Measurements from ENCODE around the gene UGP2.

The UGP2 gene

GRCh38 chr2:63861220-63861822 is 19.6 kb downstream of the UGP2 start:
- TF ChIP-seq NFRKB (IDR thresholded peaks at IDR 0.05) (no peak), LEF1 (IDR thresholded peaks at IDR 0.05; ENCODE audit: borderline replicate concordance) (no peak), CTBP1 (IDR thresholded peaks at IDR 0.05; ENCODE audit: borderline replicate concordance) (no peak), ARNT (IDR thresholded peaks at IDR 0.05) (no peak), ZNF384 (IDR thresholded peaks at IDR 0.05) (no peak), FOXA1 (IDR thresholded peaks at IDR 0.05) (no peak), FOXK2 (IDR thresholded peaks at IDR 0.05) (no peak), BHLHE40 (IDR thresholded peaks at IDR 0.05; ENCODE audit: borderline replicate concordance) (no peak), ELF4 (IDR thresholded peaks at IDR 0.05) (no peak), SUZ12 (IDR thresholded peaks at IDR 0.05) (no peak), HDGF (IDR thresholded peaks at IDR 0.05; ENCODE audit: borderline replicate concordance) (no peak), FOXM1 (IDR thresholded peaks at IDR 0.05; ENCODE audit: borderline replicate concordance) (no peak), L3MBTL2 (conservative IDR thresholded peaks at IDR 0.05) (no peak), PKNOX1 (IDR thresholded peaks at IDR 0.05) (no peak), SP1 (IDR thresholded peaks at IDR 0.05) (no peak), TARDBP (IDR thresholded peaks at IDR 0.05) (no peak)
- CTCF ChIA-PET = interaction anchor here (0.5 to 2.3 kb wide), 10 partner anchors 9 to 427 kb away, joined by 3 to 18 read pairs (median 4); no protein-coding TSS in a partner anchor
- DNase-seq (ENCODE audit: extremely low spot score) = peak; percentile 39
- POLR2A ChIA-PET = interaction anchor here (1.1 to 1.5 kb wide), 2 partner anchors 20 to 163 kb away, joined by 3 to 6 read pairs; partner anchors contain the start of gene UGP2

- no peak for DNase-seq (ENCODE audit: extremely low spot score)
- no peak for TF ChIP-seq FOXM1 (IDR thresholded peaks at IDR 0.05; ENCODE audit: borderline replicate concordance)
- no peak for TF ChIP-seq LEF1 (IDR thresholded peaks at IDR 0.05; ENCODE audit: borderline replicate concordance)
- no peak for TF ChIP-seq NFRKB (IDR thresholded peaks at IDR 0.05)
- no peak for TF ChIP-seq FOXK2 (IDR thresholded peaks at IDR 0.05)
- TF ChIP-seq HDGF (IDR thresholded peaks at IDR 0.05; ENCODE audit: borderline replicate concordance) = no peak
- TF ChIP-seq FOXA1 (IDR thresholded peaks at IDR 0.05) = no peak
- no peak for TF ChIP-seq SUZ12 (IDR thresholded peaks at IDR 0.05)
- TF ChIP-seq PKNOX1 (IDR thresholded peaks at IDR 0.05) = no peak
- no peak for TF ChIP-seq ELF4 (IDR thresholded peaks at IDR 0.05)
- TF ChIP-seq CTBP1 (IDR thresholded peaks at IDR 0.05; ENCODE audit: borderline replicate concordance) = no peak
- no peak for TF ChIP-seq SP1 (IDR thresholded peaks at IDR 0.05)
- TF ChIP-seq BHLHE40 (IDR thresholded peaks at IDR 0.05; ENCODE audit: borderline replicate concordance) = no peak
- no peak for TF ChIP-seq L3MBTL2 (conservative IDR thresholded peaks at IDR 0.05)
- no peak for TF ChIP-seq TARDBP (IDR thresholded peaks at IDR 0.05)
- POLR2A ChIA-PET = no interaction called here
- CTCF ChIA-PET = no interaction called here
Observed at GRCh38 chr2:63862806-63863205, 21.1 kb downstream of the UGP2 start.

- ChIA-PET POLR2A (no interaction called here), CTCF (no interaction called here)
- DNase-seq (ENCODE audit: extremely low spot score) = no peak
- TF ChIP-seq ARNT (IDR thresholded peaks at IDR 0.05) (no peak), L3MBTL2 (conservative IDR thresholded peaks at IDR 0.05) (no peak), CTBP1 (IDR thresholded peaks at IDR 0.05; ENCODE audit: borderline replicate concordance) (no peak), ELF4 (IDR thresholded peaks at IDR 0.05) (no peak), BHLHE40 (IDR thresholded peaks at IDR 0.05; ENCODE audit: borderline replicate concordance) (no peak), PKNOX1 (IDR thresholded peaks at IDR 0.05) (no peak), FOXA1 (IDR thresholded peaks at IDR 0.05) (no peak), ZNF384 (IDR thresholded peaks at IDR 0.05) (no peak)
Observed at GRCh38 chr2:63863707-63864106, 22.0 kb downstream of the UGP2 start.

GRCh38 chr2:63865159-63865799 is 23.6 kb downstream of the UGP2 start:
- DNase-seq (ENCODE audit: extremely low spot score) = no peak
- POLR2A ChIA-PET = no interaction called here
- CTCF ChIA-PET = no interaction called here

GRCh38 chr2:63866009-63866709 is 24.5 kb downstream of the UGP2 start:
- no peak for DNase-seq (ENCODE audit: extremely low spot score)
- POLR2A ChIA-PET = no interaction called here
- CTCF ChIA-PET = interaction anchor here (0.6 to 1.0 kb wide), 3 partner anchors 24 to 167 kb away, joined by 3 read pairs; no protein-coding TSS in a partner anchor
- TF ChIP-seq TARDBP (IDR thresholded peaks at IDR 0.05) (no peak), CTBP1 (IDR thresholded peaks at IDR 0.05; ENCODE audit: borderline replicate concordance) (no peak), NFRKB (IDR thresholded peaks at IDR 0.05) (no peak), ZNF384 (IDR thresholded peaks at IDR 0.05) (no peak), LEF1 (IDR thresholded peaks at IDR 0.05; ENCODE audit: borderline replicate concordance) (no peak), HDGF (IDR thresholded peaks at IDR 0.05; ENCODE audit: borderline replicate concordance) (no peak), L3MBTL2 (conservative IDR thresholded peaks at IDR 0.05) (no peak), FOXK2 (IDR thresholded peaks at IDR 0.05) (no peak), ARNT (IDR thresholded peaks at IDR 0.05) (no peak), FOXA1 (IDR thresholded peaks at IDR 0.05) (no peak), ELF4 (IDR thresholded peaks at IDR 0.05) (no peak), SP1 (IDR thresholded peaks at IDR 0.05) (no peak), SUZ12 (IDR thresholded peaks at IDR 0.05) (no peak)

More at GRCh38 chr2:63865159-63865799, 23.6 kb downstream of the UGP2 start:
- no peak for TF ChIP-seq ELF4 (IDR thresholded peaks at IDR 0.05)
- TF ChIP-seq ZNF384 (IDR thresholded peaks at IDR 0.05) = 0 out of 2 replicates have a peak, but pooled peaks have one; percentile 24
